Smooth muscle cell (in vitro differentiated cells): ENCODE data around the gene GNAI1. TPM values are rescaled to one million over a fixed set of nuclear protein-coding genes. Genes with fewer than 3 reads are reported as not detected.

Source experiments
- DNase-seq: peaks from one replicate; lab custom pipeline; 2025; ENCODE audit not compliant: unreplicated experiment; lab: John Stamatoyannopoulos, UW
- H2AFZ ChIP-seq: fragments of 200-600 bp; sonication (generic); 2 replicates; pipeline ENCODE4 v1.6.0; 2016; ENCODE audit warnings: antibody characterized with exemption, low read depth, mild to moderate bottlenecking
- H3F3A ChIP-seq: fragments of 200-600 bp; sonication (generic); 2 replicates; pipeline ENCODE4 v1.6.0; 2017; ENCODE audit warnings: antibody characterized with exemption, low read depth
- H3K27ac ChIP-seq: fragments of 200-600 bp; sonication (generic); 2 replicates; pipeline ENCODE4 v1.5.1; 2016; ENCODE audit warnings: low read depth, mild to moderate bottlenecking
- H3K27me3 ChIP-seq: fragments of 200-600 bp; sonication (generic); 2 replicates; pipeline ENCODE4 v1.6.1; 2016; ENCODE audit warnings: low read depth, mild to moderate bottlenecking
- H3K36me3 ChIP-seq: fragments of 200-600 bp; sonication (generic); 2 replicates; pipeline ENCODE4 v1.5.1; 2016; ENCODE audit warnings: low read depth
- H3K4me1 ChIP-seq: fragments of 200-600 bp; sonication (generic); 2 replicates; pipeline ENCODE4 v1.5.1; 2016; ENCODE audit warnings: low read depth
- H3K4me2 ChIP-seq: fragments of 200-600 bp; sonication (generic); 2 replicates; pipeline ENCODE4 v1.6.0; 2016; ENCODE audit warnings: mild to moderate bottlenecking
- H3K4me3 ChIP-seq: fragments of 200-600 bp; sonication (generic); 2 replicates; pipeline ENCODE4 v1.5.1; 2016; ENCODE audit warnings: mild to moderate bottlenecking
- H3K79me2 ChIP-seq: fragments of 200-600 bp; sonication (generic); 2 replicates; pipeline ENCODE4 v1.6.0; 2016; ENCODE audit warnings: low read depth, mild to moderate bottlenecking
- H3K9ac ChIP-seq: fragments of 200-600 bp; sonication (generic); 2 replicates; pipeline ENCODE4 v1.6.0; 2016; ENCODE audit warnings: low read depth
- H3K9me3 ChIP-seq: fragments of 200-600 bp; sonication (generic); replicated peaks from 2 replicates; pipeline ENCODE4 v1.5.1; 2016; ENCODE audit warnings: low read depth
- H4K20me1 ChIP-seq: fragments of 200-600 bp; sonication (generic); 2 replicates; pipeline ENCODE4 v1.6.0; 2016; ENCODE audit warnings: low read depth
- CTCF ChIP-seq: fragments of 200-600 bp; sonication (generic); IDR thresholded peaks from 2 replicates; pipeline ENCODE4 v1.5.1; 2017; ENCODE audit warnings: borderline replicate concordance, mild to moderate bottlenecking, antibody characterized with exemption; ENCODE audit not compliant: insufficient read depth, poor library complexity, severe bottlenecking
- WGBS: methylation state at CpG from one replicate; pipeline ENCODE4 v1.1.7; 2016; ENCODE audit warnings: low lambda C conversion rate; 5-methylcytosine and 5-hydroxymethylcytosine counted together
- polyA plus RNA-seq: library from polyadenylated mRNA; unstranded; fragments of >200 nt; fragmentation: Nextera tagmentation; extraction: Ambion mirVana; gene quantifications from 2 replicates; pipeline ENCODE4 v1.2.1, GENCODE V29; 2016
- total RNA-seq: library from RNA; depleted of rRNA; stranded (reverse); fragments of >200 nt; gene quantifications from 2 replicates; pipeline ENCODE4 v1.2.3, GENCODE V29; 2014

GNAI1 gene
- total and polyA plus RNA-seq, 2 experiments from 2014 or later = 204 to 223 TPM

- 97% methylated on average over 4 of the region's 4 CpGs for WGBS
- Histone ChIP-seq H3K4me3 (no peak overlapping the region), H3K27ac (no peak overlapping the region), H3K9ac (no peak overlapping the region), H3K4me1 (peaks cover 12% of the 10 kb centered on the region), H3K79me2 (peaks cover 100% of the 10 kb centered on the region), H3K4me2 (no peak overlapping the region), H3K9me3 (no peaks in the 10 kb centered on the region), H3K36me3 (peaks cover 13% of the 10 kb centered on the region), H2AFZ (no peak overlapping the region), H3F3A (no peaks in the 10 kb centered on the region), H3K27me3 (no peaks in the 10 kb centered on the region), H4K20me1 (peaks cover 100% of the 10 kb centered on the region)
- DNase-seq = no peak
- TF ChIP-seq CTCF = no peak
Measured at GRCh38 chr7:80189638-80190037, 55.0 kb downstream of the GNAI1 start.

GRCh38 chr7:80197627-80198026, 63.0 kb downstream of the GNAI1 start:
- Histone ChIP-seq H2AFZ (no peak overlapping the region), H3F3A (peaks cover 6% of the 10 kb centered on the region), H3K4me1 (no peaks in the 10 kb centered on the region), H3K36me3 (peaks cover 5% of the 10 kb centered on the region), H3K27me3 (no peaks in the 10 kb centered on the region), H3K4me3 (no peak overlapping the region), H3K79me2 (peaks cover 91% of the 10 kb centered on the region), H3K27ac (no peak overlapping the region), H3K9ac (no peak overlapping the region), H4K20me1 (peaks cover 97% of the 10 kb centered on the region), H3K4me2 (no peak overlapping the region), H3K9me3 (no peaks in the 10 kb centered on the region)
- WGBS = 92% methylated on average over 2 of the region's 2 CpGs
- DNase-seq = no peak
- no peak for TF ChIP-seq CTCF

GRCh38 chr7:80199051-80199450, 64.4 kb downstream of the GNAI1 start:
- H3K4me1 ChIP-seq = no peaks in the 10 kb centered on the region
- H3K9ac ChIP-seq = no peak overlapping the region
- peaks cover 97% of the 10 kb centered on the region for H4K20me1 ChIP-seq
- H3K4me3 ChIP-seq = no peak overlapping the region
- no peak for TF ChIP-seq CTCF
- H3K27me3 ChIP-seq = no peaks in the 10 kb centered on the region
- no peak overlapping the region for H2AFZ ChIP-seq
- peaks cover 85% of the 10 kb centered on the region for H3K79me2 ChIP-seq
- peaks cover 6% of the 10 kb centered on the region for H3F3A ChIP-seq
- no peaks in the 10 kb centered on the region for H3K9me3 ChIP-seq
- H3K4me2 ChIP-seq = no peak overlapping the region
- WGBS = 81% methylated on average over 5 of the region's 5 CpGs
- DNase-seq = no peak
- H3K27ac ChIP-seq = no peak overlapping the region
- H3K36me3 ChIP-seq = peaks cover 8% of the 10 kb centered on the region

- DNase-seq = no peak
- peaks cover 7% of the 10 kb centered on the region for H3K36me3 ChIP-seq
- peaks cover 60% of the 10 kb centered on the region for H3K79me2 ChIP-seq
- H4K20me1 ChIP-seq = peaks cover 81% of the 10 kb centered on the region
- H3K27ac ChIP-seq = no peak overlapping the region
- H3K4me1 ChIP-seq = no peaks in the 10 kb centered on the region
- H3K27me3 ChIP-seq = no peaks in the 10 kb centered on the region
- H3K4me3 ChIP-seq = no peak overlapping the region
- WGBS = 57% methylated on average over 3 of the region's 3 CpGs
- H3K9ac ChIP-seq = no peak overlapping the region
- H3K4me2 ChIP-seq = no peak overlapping the region
- TF ChIP-seq CTCF = no peak
- no peak overlapping the region for H2AFZ ChIP-seq
- no peaks in the 10 kb centered on the region for H3F3A ChIP-seq
- no peaks in the 10 kb centered on the region for H3K9me3 ChIP-seq
Measured at GRCh38 chr7:80204454-80204853, 69.8 kb downstream of the GNAI1 start.
